Stimulated activated CD4-positive, alpha-beta T cell treated with anti-CD3 and anti-CD28 coated beads, TNF-alpha, amount 100 ng/mL, for 24 hours (primary cell): Measurements from ENCODE around the gene CD46.
"Not testable (repeated sequence)": the region's sequence is repeated elsewhere in the genome, so short reads cannot be mapped to it uniquely, and the experiment has no call there.

ENCODE experiments used
- DNase-seq, 3 experiments: peaks; one replicate each; pipeline ENCODE4 v3.0.0-alpha.2; 2020; ENCODE audit warnings: low read depth in 3 of 3

The CD46 gene

GRCh38 chr1:207751463-207751789 lies 428 bp upstream of the CD46 start:
- DNase-seq, result not testable (repeated sequence)

DNA sequence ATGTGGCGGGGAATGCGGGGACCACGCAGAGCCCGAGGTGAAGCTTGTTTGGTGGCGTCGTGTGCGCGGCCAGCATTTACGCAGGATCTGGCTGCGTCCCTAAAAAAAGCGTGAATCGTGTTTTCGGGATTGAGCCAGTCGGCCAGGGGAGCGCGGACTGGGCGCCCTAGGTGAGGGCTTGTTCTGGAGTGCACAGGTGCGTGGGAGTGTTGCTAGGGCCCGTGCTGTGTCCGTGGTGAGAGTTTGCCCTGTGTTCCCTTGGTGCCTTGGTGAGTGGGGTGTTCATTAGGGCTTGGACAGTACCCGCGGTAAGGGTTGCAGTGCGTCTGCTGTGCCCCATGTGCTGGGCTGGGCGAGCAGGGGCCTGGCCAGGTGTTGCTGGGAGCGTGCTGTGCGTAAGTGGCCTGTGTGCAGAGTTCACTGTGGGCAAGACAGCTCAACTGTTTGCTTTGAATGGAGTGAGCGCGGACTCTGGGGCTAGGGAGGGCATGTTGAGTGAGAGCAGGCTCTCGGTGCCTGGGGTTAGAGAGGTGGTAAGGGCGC lies 673 bp downstream of the CD46 start:
- DNase-seq, result peak in 2 of 3 experiments; percentile 1 to 41

- DNase-seq, result no peak
These were observed 1.8 kb downstream of the CD46 start for GRCh38 chr1:207753611-207754010.

DNA sequence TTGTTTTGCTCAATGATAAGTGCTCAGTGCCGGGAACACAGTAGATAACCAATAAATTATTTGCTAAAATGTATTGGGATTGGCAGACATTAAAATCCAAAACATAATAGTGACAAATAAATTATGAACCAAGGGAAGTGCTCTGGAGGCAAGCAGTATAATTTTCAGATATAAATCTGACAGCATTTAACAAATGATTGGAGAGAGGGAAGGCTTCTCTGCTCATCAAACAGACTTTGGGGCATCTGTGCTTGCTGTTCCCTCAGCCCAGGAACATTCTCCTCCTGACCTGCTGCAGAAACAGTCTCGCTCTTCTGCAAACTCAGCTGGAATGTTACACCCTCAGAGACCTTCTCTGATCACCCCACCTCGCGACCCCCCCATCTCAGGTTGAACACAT lies 2.2 kb downstream of the CD46 start:
- DNase-seq, result no peak

DNA sequence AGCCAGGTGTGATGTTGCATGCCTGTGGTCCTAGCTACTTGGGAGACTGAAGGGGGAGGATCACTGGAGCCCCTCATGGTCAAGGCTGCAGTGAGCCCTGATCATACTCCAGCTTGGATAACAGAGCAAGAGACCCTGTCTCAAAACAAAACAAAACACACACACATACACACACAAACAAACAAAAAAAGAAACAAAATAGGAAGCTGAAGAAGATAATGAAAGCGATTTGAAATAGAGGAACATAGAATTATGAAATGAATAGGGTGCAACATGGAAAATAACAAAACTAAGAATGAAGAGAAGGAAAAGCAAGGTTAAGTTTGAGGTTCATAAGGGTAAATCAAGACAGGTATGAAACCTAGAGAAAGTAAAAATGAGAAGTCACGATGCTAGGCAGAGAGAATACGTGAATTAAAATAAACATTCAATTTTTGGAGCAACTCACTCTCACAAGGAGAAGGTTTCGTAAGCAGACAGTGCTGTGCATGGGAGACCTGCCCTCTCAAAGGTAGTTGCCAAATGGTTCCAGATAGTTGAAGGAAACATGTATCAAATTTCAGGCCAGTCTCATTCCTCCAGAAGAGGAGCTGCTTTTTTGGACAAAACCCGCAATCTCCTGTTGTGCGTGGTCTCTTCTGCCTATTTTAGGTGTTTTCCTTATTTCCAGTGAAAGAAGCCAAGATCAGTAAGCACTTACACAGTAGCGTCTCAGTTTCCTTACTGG lies 3.3 kb downstream of the CD46 start:
- DNase-seq, result no peak

DNA sequence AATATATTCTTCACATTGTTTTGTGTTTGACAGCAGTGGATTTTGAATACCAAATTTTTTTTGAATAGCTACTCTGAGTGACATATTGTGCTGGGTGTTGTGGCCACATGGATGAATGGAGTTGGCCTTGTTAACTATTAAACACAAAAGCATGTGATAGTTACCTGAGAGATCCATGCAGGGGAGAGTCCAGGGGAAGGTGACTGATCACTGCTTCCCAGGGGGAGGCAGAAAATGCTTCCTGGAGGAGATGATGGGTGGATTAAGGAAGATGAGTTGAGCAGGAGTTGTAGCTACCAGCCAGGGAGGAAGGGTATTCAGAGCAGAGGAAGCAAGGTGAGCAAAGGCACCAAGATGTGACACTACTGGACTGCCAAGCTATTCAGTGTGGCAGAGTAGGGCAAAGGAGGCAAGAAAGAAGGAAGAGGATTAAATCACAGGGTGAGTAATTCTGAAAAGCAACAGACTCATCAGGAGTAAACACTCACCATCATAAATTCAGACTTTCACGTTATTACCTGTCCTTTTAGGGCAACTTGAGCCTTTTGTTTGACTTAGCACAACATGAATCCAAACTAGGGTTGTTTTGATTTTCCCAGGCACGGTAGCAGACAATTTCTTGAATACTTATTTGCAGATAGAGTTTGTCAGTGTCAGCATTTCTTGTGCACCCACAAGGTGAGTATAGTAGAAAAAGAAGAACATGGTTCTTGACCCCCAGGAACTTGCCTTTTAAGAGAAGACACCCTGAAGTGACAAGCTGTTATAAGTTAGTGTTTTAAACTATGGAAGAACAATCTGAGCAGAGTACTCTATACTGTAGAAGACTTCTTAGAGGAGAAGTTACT lies 4.2 kb downstream of the CD46 start:
- DNase-seq, result no peak

DNA sequence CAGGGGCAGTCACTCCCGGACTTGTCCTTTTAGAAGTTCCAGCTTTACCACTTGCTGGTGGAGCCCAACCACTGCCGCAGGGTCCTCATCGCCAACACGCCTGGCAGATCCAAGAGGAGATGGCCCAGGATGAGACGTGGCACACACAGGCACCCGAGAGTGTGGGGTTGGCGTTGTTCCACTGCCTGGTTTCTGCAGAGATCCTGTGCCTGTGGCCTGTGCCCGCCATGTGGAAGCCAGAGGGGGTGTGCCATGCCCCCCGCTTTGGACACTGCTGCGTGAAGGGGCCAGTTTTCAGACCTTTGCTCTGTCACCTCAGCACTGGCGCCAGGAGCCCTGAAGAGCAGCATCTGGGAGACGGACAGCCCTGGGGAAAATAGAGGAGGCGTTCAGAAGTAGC lies 10.8 kb downstream of the CD46 start:
- no peak for DNase-seq

DNA sequence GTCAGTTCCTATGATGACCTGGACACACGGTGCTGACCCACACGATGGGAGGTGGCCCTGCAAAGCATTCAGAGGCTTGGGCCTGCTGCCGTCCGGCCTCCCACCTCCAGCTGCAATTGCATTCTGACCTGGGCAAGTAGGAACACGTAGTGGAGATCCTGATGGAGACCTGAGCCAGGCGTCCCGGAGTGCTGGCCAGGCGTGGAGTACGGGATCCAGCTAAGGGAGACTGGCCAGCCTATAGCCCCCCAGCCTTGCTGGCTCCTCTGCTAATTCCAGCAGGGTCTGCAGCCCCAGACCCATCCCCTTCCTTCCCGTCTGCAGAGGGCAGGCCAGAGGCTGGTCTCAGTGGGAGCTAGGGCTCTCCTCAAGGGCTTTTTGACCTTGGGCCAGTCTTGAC lies 11.2 kb downstream of the CD46 start:
- DNase-seq, result no peak

GRCh38 chr1:207763972-207764371 lies 12.1 kb downstream of the CD46 start:
- DNase-seq, result no peak

GRCh38 chr1:207766569-207766968 lies 14.7 kb downstream of the CD46 start:
- no peak for DNase-seq

- DNase-seq, result not testable (repeated sequence)
These were observed 18.7 kb downstream of the CD46 start for GRCh38 chr1:207770514-207770913.

DNA sequence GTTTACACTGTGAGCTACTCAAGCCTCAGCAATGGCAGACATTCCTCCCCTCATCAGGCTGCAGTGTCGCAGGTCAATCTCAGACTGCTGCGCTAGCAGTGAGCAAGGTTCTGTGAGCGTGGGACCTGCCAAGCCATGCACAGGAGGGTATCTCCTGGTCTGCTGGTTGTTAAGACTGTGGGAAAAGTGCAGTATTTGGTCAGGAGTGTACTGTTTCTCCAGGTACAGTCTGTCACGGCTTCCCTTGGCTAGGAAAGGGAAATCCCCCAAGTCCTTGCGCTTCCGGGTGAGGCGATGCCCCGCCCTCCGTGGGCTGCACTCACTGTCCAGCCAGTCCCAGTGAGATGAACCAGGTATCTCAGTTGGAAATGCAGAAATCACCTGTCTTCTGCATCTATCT lies 24.2 kb downstream of the CD46 start:
- not testable (repeated sequence) for DNase-seq

DNA sequence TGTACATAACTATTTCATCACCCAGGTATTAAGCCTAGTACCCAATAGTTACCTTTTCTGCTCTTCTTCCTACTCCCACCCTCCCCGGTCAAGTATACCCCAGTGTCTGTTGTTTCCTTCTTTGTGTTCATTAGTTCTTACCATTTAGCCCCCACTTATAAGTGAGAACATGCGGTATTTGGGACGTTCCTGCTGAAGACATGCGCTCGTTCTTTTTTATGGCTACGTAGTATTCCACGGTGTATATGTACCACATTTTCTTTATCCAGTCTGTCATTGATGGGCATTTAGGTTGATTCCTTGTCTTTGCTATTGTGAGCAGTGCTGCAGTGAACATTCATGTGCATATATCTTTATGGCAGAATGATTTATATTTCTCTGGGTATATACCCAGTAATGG lies 25.6 kb downstream of the CD46 start:
- not testable (repeated sequence) for DNase-seq

GRCh38 chr1:207779008-207779407 lies 27.2 kb downstream of the CD46 start:
- no peak for DNase-seq

DNA sequence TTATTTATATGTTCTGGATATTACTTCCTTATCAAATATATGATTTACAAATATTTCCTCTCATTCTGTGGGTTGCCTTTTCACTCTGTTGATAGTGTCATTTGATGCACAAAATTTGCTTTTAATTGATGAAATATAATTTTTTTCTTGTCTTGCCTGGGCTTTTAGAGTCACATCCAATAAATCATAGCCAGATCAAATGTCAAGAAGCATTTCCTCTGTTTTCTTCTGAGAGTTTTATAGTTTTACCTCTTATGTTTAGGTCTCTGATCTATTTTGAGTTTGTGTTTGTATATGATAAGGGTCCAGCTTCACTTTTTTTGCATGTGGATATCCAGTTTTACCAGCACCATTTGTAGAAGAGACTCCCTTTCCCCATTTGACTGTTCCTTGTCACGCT lies 29.5 kb downstream of the CD46 start:
- no peak for DNase-seq

GRCh38 chr1:207787776-207788175 lies 35.9 kb downstream of the CD46 start:
- DNase-seq, result no peak

DNA sequence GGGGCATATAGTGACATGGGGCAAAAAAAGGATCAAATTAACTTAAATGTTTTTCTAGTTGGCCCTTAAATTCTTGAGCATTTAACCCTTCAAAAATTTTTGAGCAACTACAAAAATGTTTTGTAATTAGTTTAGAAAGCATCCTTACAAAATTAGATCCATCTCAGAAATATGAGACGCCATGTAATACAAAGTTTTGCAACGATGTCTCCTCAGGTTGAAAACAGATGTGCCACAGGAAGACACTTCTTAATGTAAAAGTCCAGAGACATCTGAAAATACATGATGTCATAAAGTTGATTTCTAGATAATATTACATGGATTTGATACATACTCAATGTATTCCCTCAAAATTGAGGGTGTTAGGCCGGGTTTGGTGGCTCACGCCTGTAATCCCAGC lies 37.5 kb downstream of the CD46 start:
- DNase-seq, result no peak

- DNase-seq, result no peak
These were observed 38.2 kb downstream of the CD46 start for GRCh38 chr1:207789792-207790787.

DNA sequence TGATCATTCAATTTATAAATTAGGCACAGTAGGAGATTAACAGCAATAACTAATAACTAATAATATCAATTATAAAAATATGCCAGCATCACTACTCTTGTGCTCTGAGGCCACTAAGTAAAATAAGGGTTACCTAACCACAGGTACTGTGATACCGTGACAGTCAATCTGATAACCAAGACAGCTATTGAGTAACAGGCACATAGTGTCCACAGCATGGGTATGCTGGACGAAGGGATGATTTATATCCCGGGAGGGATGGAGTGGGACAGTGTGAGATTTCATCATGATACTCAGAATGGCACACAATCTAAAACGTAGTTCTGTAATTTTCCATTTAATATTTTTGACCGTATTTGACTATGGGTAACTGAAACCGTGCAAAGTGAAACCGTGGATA lies 39.4 kb downstream of the CD46 start:
- DNase-seq, result no peak

- no peak for DNase-seq
These were observed 41.5 kb downstream of the CD46 start for GRCh38 chr1:207793327-207793726.

- DNase-seq, result no peak
These were observed 43.0 kb downstream of the CD46 start for GRCh38 chr1:207794861-207795260.
